Superior temporal gyrus (tissue), 1 donor: ENCODE measurements around the gene COX8C.
"Not testable (repeated sequence)": the region's sequence is repeated elsewhere in the genome, so short reads cannot be mapped to it uniquely, and the experiment has no call there.

Source experiments
- DNase-seq: peaks from one replicate; pipeline ENCODE4 v3.0.0-alpha.2; 2016; ENCODE audit errors: extremely low spot score

Gene COX8C

GRCh38 chr14:93320489-93320888 is 26.5 kb upstream of the COX8C start:
- no peak for DNase-seq

GRCh38 chr14:93322929-93323599 is 23.9 kb upstream of the COX8C start:
- DNase-seq: no peak

GRCh38 chr14:93323600-93324174 is 23.3 kb upstream of the COX8C start:
- no peak for DNase-seq

GRCh38 chr14:93326196-93326595 is 20.8 kb upstream of the COX8C start:
- DNase-seq: no peak

GRCh38 chr14:93328546-93328945 is 18.4 kb upstream of the COX8C start:
- DNase-seq: no peak

GRCh38 chr14:93329965-93330608 is 16.9 kb upstream of the COX8C start:
- DNase-seq: no peak

- no peak for DNase-seq
Measured at GRCh38 chr14:93330609-93331000, 16.4 kb upstream of the COX8C start.

- DNase-seq: no peak
Measured at GRCh38 chr14:93331002-93331727, 15.8 kb upstream of the COX8C start.

- DNase-seq: peak; percentile 36
Measured at GRCh38 chr14:93331728-93332396, 15.1 kb upstream of the COX8C start.

- peak; percentile 32 for DNase-seq
Measured at GRCh38 chr14:93332397-93332852, 14.6 kb upstream of the COX8C start.

- peak; percentile 95 for DNase-seq
Measured at GRCh38 chr14:93332853-93333630, 13.9 kb upstream of the COX8C start, which contains the start of gene BTBD7. Gene BTBD7 (minus strand): TSS chr14:93333036. CDS start chr14:93296051, 36,985 bp downstream.

- DNase-seq: no peak
Measured at GRCh38 chr14:93333631-93334103, 13.3 kb upstream of the COX8C start.

GRCh38 chr14:93337143-93337753 is 9.7 kb upstream of the COX8C start:
- no peak for DNase-seq

- DNase-seq: no peak
Measured at GRCh38 chr14:93337884-93338283, 9.1 kb upstream of the COX8C start.

- no peak for DNase-seq
Measured at GRCh38 chr14:93343266-93343665, 3.7 kb upstream of the COX8C start.

GRCh38 chr14:93343797-93344196 is 3.2 kb upstream of the COX8C start:
- no peak for DNase-seq

- DNase-seq: no peak
Measured at GRCh38 chr14:93347850-93348249, 868 bp downstream of the COX8C start.

- no peak for DNase-seq
Measured at GRCh38 chr14:93348292-93348691, 1.3 kb downstream of the COX8C start.

GRCh38 chr14:93354873-93355272 is 7.9 kb downstream of the COX8C start:
- DNase-seq: not testable (repeated sequence)

- DNase-seq: no peak
Measured at GRCh38 chr14:93368996-93369712, 22.2 kb downstream of the COX8C start.
